ENCODE results near the gene LST1.

The LST1 gene

DNA sequence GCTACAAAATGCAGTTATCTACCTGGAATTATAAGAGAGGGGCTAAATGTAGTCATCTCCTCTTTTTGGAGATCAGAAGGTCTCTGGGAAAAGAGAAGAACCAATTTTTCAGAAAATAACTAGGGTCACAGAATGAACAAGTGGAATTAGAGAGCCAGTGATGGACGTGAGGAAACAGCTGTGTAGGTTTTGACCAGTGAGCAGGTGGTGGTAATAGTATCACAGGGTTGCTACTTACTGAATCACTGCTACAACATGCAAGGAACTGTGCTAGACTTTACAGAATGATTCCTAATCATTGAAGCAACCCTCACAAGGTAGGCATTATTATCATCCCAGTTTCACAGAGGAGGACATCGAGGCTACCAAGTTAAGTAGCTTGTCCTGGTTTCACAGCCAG is 41.4 kb upstream of the LST1 start:
- Histone ChIP-seq H3K9me2 (replicated peaks; ENCODE audit: low read depth, low read length) (no peaks in the 10 kb centered on the region), H3K4me2 (ENCODE audit: low read depth, low read length, poor library complexity, severe bottlenecking) (no peak overlapping the region)

GRCh38 chr6:31545291-31545690 is 40.8 kb upstream of the LST1 start:
- H3K4me1 ChIP-seq (ENCODE audit: insufficient read depth, low read length, poor library complexity, severe bottlenecking) = peaks cover 32% of the 10 kb centered on the region
- H3K4me2 ChIP-seq (ENCODE audit: low read depth, low read length, poor library complexity, severe bottlenecking) = no peak overlapping the region
- peaks cover 6% of the 10 kb centered on the region; the same call in 1 of the 2 replicates for H3K36me3 ChIP-seq (ENCODE audit: insufficient read depth, low read length)
- H2AFZ ChIP-seq (ENCODE audit: low read length) = no peak overlapping the region
- H3K9ac ChIP-seq (ENCODE audit: low read depth, low read length, poor library complexity, severe bottlenecking) = peak overlapping the region; percentile 88
- H3K4me3 ChIP-seq (ENCODE audit: low read length, poor library complexity, severe bottlenecking) = no peak overlapping the region
- no peak for TF ChIP-seq EZH2phosphoT487 (IDR thresholded peaks at IDR 0.05; ENCODE audit: borderline replicate concordance)
- TF ChIP-seq, protein P1, sequence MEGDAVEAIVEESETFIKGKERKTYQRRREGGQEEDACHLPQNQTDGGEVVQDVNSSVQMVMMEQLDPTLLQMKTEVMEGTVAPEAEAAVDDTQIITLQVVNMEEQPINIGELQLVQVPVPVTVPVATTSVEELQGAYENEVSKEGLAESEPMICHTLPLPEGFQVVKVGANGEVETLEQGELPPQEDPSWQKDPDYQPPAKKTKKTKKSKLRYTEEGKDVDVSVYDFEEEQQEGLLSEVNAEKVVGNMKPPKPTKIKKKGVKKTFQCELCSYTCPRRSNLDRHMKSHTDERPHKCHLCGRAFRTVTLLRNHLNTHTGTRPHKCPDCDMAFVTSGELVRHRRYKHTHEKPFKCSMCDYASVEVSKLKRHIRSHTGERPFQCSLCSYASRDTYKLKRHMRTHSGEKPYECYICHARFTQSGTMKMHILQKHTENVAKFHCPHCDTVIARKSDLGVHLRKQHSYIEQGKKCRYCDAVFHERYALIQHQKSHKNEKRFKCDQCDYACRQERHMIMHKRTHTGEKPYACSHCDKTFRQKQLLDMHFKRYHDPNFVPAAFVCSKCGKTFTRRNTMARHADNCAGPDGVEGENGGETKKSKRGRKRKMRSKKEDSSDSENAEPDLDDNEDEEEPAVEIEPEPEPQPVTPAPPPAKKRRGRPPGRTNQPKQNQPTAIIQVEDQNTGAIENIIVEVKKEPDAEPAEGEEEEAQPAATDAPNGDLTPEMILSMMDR (conservative IDR thresholded peaks at IDR 0.05; ENCODE audit: low read length) = no peak
- H3K79me2 ChIP-seq (ENCODE audit: insufficient read depth, low read length) = peaks cover 72% of the 10 kb centered on the region
- peaks cover 13% of the 10 kb centered on the region for H3K27me3 ChIP-seq (ENCODE audit: insufficient read depth, low read length, poor library complexity, severe bottlenecking)
- H3F3A ChIP-seq (ENCODE audit: low read depth) = no peaks in the 10 kb centered on the region; the same call in 1 of the 2 replicates
- H3K9me2 ChIP-seq (replicated peaks; ENCODE audit: low read depth, low read length) = no peaks in the 10 kb centered on the region
- peaks cover 18% of the 10 kb centered on the region for H4K20me1 ChIP-seq (ENCODE audit: insufficient read depth, low read length, poor library complexity, severe bottlenecking)
- no peaks in the 10 kb centered on the region for H3K9me3 ChIP-seq (ENCODE audit: insufficient read depth, low read depth, low read length)

More for the DNA sequence above, 41.4 kb upstream of the LST1 start:
- no peaks in the 10 kb centered on the region; the same call in 1 of the 2 replicates for H3F3A ChIP-seq (ENCODE audit: low read depth)
- peaks cover 24% of the 10 kb centered on the region for H4K20me1 ChIP-seq (ENCODE audit: insufficient read depth, low read length, poor library complexity, severe bottlenecking)
- H3K27me3 ChIP-seq (ENCODE audit: insufficient read depth, low read length, poor library complexity, severe bottlenecking) = peaks cover 13% of the 10 kb centered on the region
- no peaks in the 10 kb centered on the region for H3K9me3 ChIP-seq (ENCODE audit: insufficient read depth, low read depth, low read length)
- H3K36me3 ChIP-seq (ENCODE audit: insufficient read depth, low read length) = peaks cover 12% of the 10 kb centered on the region
- no peak overlapping the region for H3K9ac ChIP-seq (ENCODE audit: low read depth, low read length, poor library complexity, severe bottlenecking)
- TF ChIP-seq, protein P1 (conservative IDR thresholded peaks at IDR 0.05; ENCODE audit: low read length) = no peak
- no peak for TF ChIP-seq EZH2phosphoT487 (IDR thresholded peaks at IDR 0.05; ENCODE audit: borderline replicate concordance)
- H3K4me3 ChIP-seq (ENCODE audit: low read length, poor library complexity, severe bottlenecking) = no peak overlapping the region
- H3K79me2 ChIP-seq (ENCODE audit: insufficient read depth, low read length) = peaks cover 76% of the 10 kb centered on the region
- peaks cover 38% of the 10 kb centered on the region for H3K4me1 ChIP-seq (ENCODE audit: insufficient read depth, low read length, poor library complexity, severe bottlenecking)
- no peak overlapping the region for H2AFZ ChIP-seq (ENCODE audit: low read length)

DNA sequence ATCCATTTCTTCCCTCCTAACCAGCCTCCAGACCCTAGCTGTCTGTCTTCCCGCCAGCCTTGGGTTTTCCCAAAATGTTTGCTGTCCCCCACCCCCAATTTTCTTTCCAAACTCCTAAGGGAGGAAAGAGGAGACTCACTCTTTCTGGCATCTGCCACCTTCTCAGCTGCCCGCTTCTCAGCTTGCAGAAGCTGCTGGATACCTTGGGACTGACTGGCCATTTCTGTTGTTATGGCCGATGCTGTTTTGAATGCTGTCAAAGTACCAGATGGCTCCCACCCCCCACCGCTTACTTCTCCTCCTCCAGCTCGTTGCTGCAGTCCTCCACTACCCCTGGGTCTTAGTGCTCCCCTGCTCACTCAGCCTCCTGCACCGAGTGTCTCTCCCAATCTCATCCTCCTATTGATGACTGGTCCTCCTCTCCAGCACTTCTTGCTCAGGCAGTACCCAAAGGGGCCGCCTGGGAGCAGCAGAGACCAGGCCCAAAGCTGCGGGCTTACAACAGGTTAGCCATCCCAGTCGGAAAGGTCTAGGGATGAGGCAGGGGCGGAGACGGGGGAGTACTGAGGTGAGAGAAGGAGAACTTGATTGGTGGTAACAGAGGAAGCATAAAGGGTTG is 39.6 kb upstream of the LST1 start, which contains the start of gene ATP6V1G2:
Gene ATP6V1G2 (minus strand): TSS at position 270 of the 619 bp plus-strand sequence. CDS start 49 bp downstream, at position 221.
- H3K79me2 ChIP-seq (ENCODE audit: insufficient read depth, low read length) = peaks cover 71% of the 10 kb centered on the region
- peak within 1 kb of the TSS; percentile 79 for H3K4me3 ChIP-seq (ENCODE audit: low read length, poor library complexity, severe bottlenecking)

More for the DNA sequence above, 39.6 kb upstream of the LST1 start, which contains the start of gene ATP6V1G2:
- H3K27me3 ChIP-seq (ENCODE audit: insufficient read depth, low read length, poor library complexity, severe bottlenecking) = peaks cover 4% of the 10 kb centered on the region
- peaks cover 31% of the 10 kb centered on the region for H3K4me1 ChIP-seq (ENCODE audit: insufficient read depth, low read length, poor library complexity, severe bottlenecking)
- H2AFZ ChIP-seq (ENCODE audit: low read length) = peak within 1 kb of the TSS; percentile 77
- H3F3A ChIP-seq (ENCODE audit: low read depth) = no peaks in the 10 kb centered on the region; the same call in 1 of the 2 replicates
- H3K4me2 ChIP-seq (ENCODE audit: low read depth, low read length, poor library complexity, severe bottlenecking) = peak within 1 kb of the TSS; percentile 92
- H4K20me1 ChIP-seq (ENCODE audit: insufficient read depth, low read length, poor library complexity, severe bottlenecking) = peaks cover 6% of the 10 kb centered on the region
- TF ChIP-seq, protein P1 (conservative IDR thresholded peaks at IDR 0.05; ENCODE audit: low read length) = peak; percentile 99
- TF ChIP-seq EZH2phosphoT487 (IDR thresholded peaks at IDR 0.05; ENCODE audit: borderline replicate concordance) = no peak
- H3K36me3 ChIP-seq (ENCODE audit: insufficient read depth, low read length) = no peaks in the 10 kb centered on the region
- H3K9me2 ChIP-seq (replicated peaks; ENCODE audit: low read depth, low read length) = no peaks in the 10 kb centered on the region
- H3K9me3 ChIP-seq (ENCODE audit: insufficient read depth, low read depth, low read length) = no peaks in the 10 kb centered on the region
- H3K9ac ChIP-seq (ENCODE audit: low read depth, low read length, poor library complexity, severe bottlenecking) = peak within 1 kb of the TSS; percentile 88

Measured in Loucy (cell line).